ENCODE measurements around the gene CELSR1.

Gene CELSR1

GRCh38 chr22:46340676-46341075 lies 196.7 kb downstream of the CELSR1 start:
- no peak for TF ChIP-seq ESRRG (CRISPR knock-in tag; IDR thresholded peaks at IDR 0.05)
- TF ChIP-seq CREB5 (CRISPR knock-in tag; IDR thresholded peaks at IDR 0.05; ENCODE audit: low read depth) = no peak
- no peak for TF ChIP-seq ISL1 (CRISPR knock-in tag; IDR thresholded peaks at IDR 0.05)
- TF ChIP-seq ARNTL (CRISPR knock-in tag; IDR thresholded peaks at IDR 0.05; ENCODE audit: borderline replicate concordance, low read depth) = no peak
- TF ChIP-seq POU6F1 (CRISPR knock-in tag; IDR thresholded peaks at IDR 0.05; ENCODE audit: borderline replicate concordance, low read depth) = no peak
- no peak for TF ChIP-seq RARB (CRISPR knock-in tag; IDR thresholded peaks at IDR 0.05)
- TF ChIP-seq OSR1 (CRISPR knock-in tag; IDR thresholded peaks at IDR 0.05) = no peak
- no peak for TF ChIP-seq ZC3H10 (CRISPR knock-in tag; IDR thresholded peaks at IDR 0.05)
- no peak for TF ChIP-seq ZFP30 (CRISPR knock-in tag; IDR thresholded peaks at IDR 0.05)
- TF ChIP-seq ZNF8 (CRISPR knock-in tag; IDR thresholded peaks at IDR 0.05) = no peak
- ATAC-seq = no peak

- TF ChIP-seq CREB5 (CRISPR knock-in tag; IDR thresholded peaks at IDR 0.05; ENCODE audit: low read depth) (no peak), CSDC2 (CRISPR knock-in tag; IDR thresholded peaks at IDR 0.05) (no peak), ISL1 (CRISPR knock-in tag; IDR thresholded peaks at IDR 0.05) (no peak), RARB (CRISPR knock-in tag; IDR thresholded peaks at IDR 0.05) (no peak), TCF4 (CRISPR knock-in tag; IDR thresholded peaks at IDR 0.05; ENCODE audit: borderline replicate concordance) (no peak), PATZ1 (CRISPR knock-in tag; IDR thresholded peaks at IDR 0.05; ENCODE audit: borderline replicate concordance) (no peak), TOX (CRISPR knock-in tag; IDR thresholded peaks at IDR 0.05; ENCODE audit: borderline replicate concordance) (no peak), POU6F1 (CRISPR knock-in tag; IDR thresholded peaks at IDR 0.05; ENCODE audit: borderline replicate concordance, low read depth) (no peak)
- no peak for ATAC-seq
Measured at GRCh38 chr22:46339956-46340355, 197.5 kb downstream of the CELSR1 start.

- ATAC-seq = no peak
- TF ChIP-seq ZFP30 (CRISPR knock-in tag; IDR thresholded peaks at IDR 0.05) (no peak), ZC3H10 (CRISPR knock-in tag; IDR thresholded peaks at IDR 0.05) (no peak), RARB (CRISPR knock-in tag; IDR thresholded peaks at IDR 0.05) (no peak), ARNTL (CRISPR knock-in tag; IDR thresholded peaks at IDR 0.05; ENCODE audit: borderline replicate concordance, low read depth) (no peak), CSDC2 (CRISPR knock-in tag; IDR thresholded peaks at IDR 0.05) (no peak), ISL1 (CRISPR knock-in tag; IDR thresholded peaks at IDR 0.05) (no peak), ZFP3 (CRISPR knock-in tag; IDR thresholded peaks at IDR 0.05) (no peak), ZNF70 (CRISPR knock-in tag; IDR thresholded peaks at IDR 0.05) (no peak)
Measured at GRCh38 chr22:46338636-46339035, 198.8 kb downstream of the CELSR1 start.

GRCh38 chr22:46337870-46338269 lies 199.6 kb downstream of the CELSR1 start:
- ATAC-seq = no peak
- TF ChIP-seq CREB5 (CRISPR knock-in tag; IDR thresholded peaks at IDR 0.05; ENCODE audit: low read depth) = no peak
- no peak for TF ChIP-seq BACH2 (CRISPR knock-in tag; IDR thresholded peaks at IDR 0.05; ENCODE audit: borderline replicate concordance)
- no peak for TF ChIP-seq ZC3H10 (CRISPR knock-in tag; IDR thresholded peaks at IDR 0.05)
- TF ChIP-seq ISL1 (CRISPR knock-in tag; IDR thresholded peaks at IDR 0.05) = no peak
- no peak for TF ChIP-seq GLIS3 (CRISPR knock-in tag; IDR thresholded peaks at IDR 0.05)
- no peak for TF ChIP-seq ZNF8 (CRISPR knock-in tag; IDR thresholded peaks at IDR 0.05)
- no peak for TF ChIP-seq TCF4 (CRISPR knock-in tag; IDR thresholded peaks at IDR 0.05; ENCODE audit: borderline replicate concordance)
- no peak for TF ChIP-seq RARB (CRISPR knock-in tag; IDR thresholded peaks at IDR 0.05)
- no peak for TF ChIP-seq ESRRG (CRISPR knock-in tag; IDR thresholded peaks at IDR 0.05)
- no peak for TF ChIP-seq ARNTL (CRISPR knock-in tag; IDR thresholded peaks at IDR 0.05; ENCODE audit: borderline replicate concordance, low read depth)
- TF ChIP-seq ZNF565 (CRISPR knock-in tag; conservative IDR thresholded peaks at IDR 0.05; ENCODE audit: low read depth) = no peak
- TF ChIP-seq SNAI2 (CRISPR knock-in tag; IDR thresholded peaks at IDR 0.05) = no peak
- no peak for TF ChIP-seq PATZ1 (CRISPR knock-in tag; IDR thresholded peaks at IDR 0.05; ENCODE audit: borderline replicate concordance)
- no peak for TF ChIP-seq ZFP30 (CRISPR knock-in tag; IDR thresholded peaks at IDR 0.05)
- TF ChIP-seq OSR1 (CRISPR knock-in tag; IDR thresholded peaks at IDR 0.05) = no peak
- no peak for TF ChIP-seq TOX (CRISPR knock-in tag; IDR thresholded peaks at IDR 0.05; ENCODE audit: borderline replicate concordance)
